H1 (cell line): ENCODE results near the gene SPSB3. TPM values are rescaled to one million over a fixed set of nuclear protein-coding genes. Genes with fewer than 3 reads are reported as not detected.

Experiments used
- CTCF ChIA-PET: fragments of 300-600 bp; sonication (Branson Sonifier 250); formaldehyde crosslinking; loops from one replicate; lab custom pipeline; 2021; ENCODE audit not compliant: partially characterized antibody; lab: Charles Lee
- POLR2A ChIA-PET: fragments of 300-600 bp; sonication (Branson Sonifier 250); formaldehyde crosslinking; loops from one replicate; lab custom pipeline; 2021; ENCODE audit warnings: inconsistent platforms; ENCODE audit not compliant: partially characterized antibody; lab: Charles Lee
- DNase-seq, 2 experiments: peaks; one replicate each; pipeline versions ENCODE4 v3.0.0 to v3.0.0-alpha.2; 2010 to 2022; ENCODE audit warnings: low spot score in 2 of 2, low read depth in 1 of 2, mixed read lengths in 1 of 2
- FAIRE-seq: peaks from 2 replicates; lab custom pipeline; 2011; peaks lifted over from hg19 to GRCh38; lab: Jason Lieb, UNC
- H2AFZ ChIP-seq: 2 replicates; pipeline ENCODE4 v1.8.1; 2012; ENCODE audit warnings: low read length, inconsistent platforms
- H2AK5ac ChIP-seq: 2 replicates; pipeline ENCODE4 v1.6.1; 2013; ENCODE audit warnings: low read depth, low read length
- H2BK120ac ChIP-seq: replicated peaks from 2 replicates; pipeline ENCODE3; 2013; ENCODE audit warnings: low read depth, low read length, inconsistent platforms
- H2BK12ac ChIP-seq: 2 replicates; pipeline ENCODE4 v1.6.1; 2013; ENCODE audit warnings: low read depth, low read length
- H2BK15ac ChIP-seq: 2 replicates; pipeline ENCODE4 v1.6.1; 2013; ENCODE audit warnings: low read length
- H2BK20ac ChIP-seq: 2 replicates; pipeline ENCODE4 v1.6.1; 2013; ENCODE audit warnings: low read length
- H2BK5ac ChIP-seq: 2 replicates; pipeline ENCODE4 v1.6.1; 2013; ENCODE audit warnings: low read depth, low read length
- H3K14ac ChIP-seq: 2 replicates; pipeline ENCODE4 v1.6.1; 2013; ENCODE audit warnings: inconsistent platforms; ENCODE audit not compliant: insufficient read length
- H3K18ac ChIP-seq: 2 replicates; pipeline ENCODE4 v1.6.1; 2013; ENCODE audit warnings: low read length; ENCODE audit errors: extremely low read depth
- H3K23ac ChIP-seq: 2 replicates; pipeline ENCODE4 v1.6.1; 2013; ENCODE audit warnings: inconsistent platforms; ENCODE audit not compliant: insufficient read length
- H3K23me2 ChIP-seq: 2 replicates; pipeline ENCODE4 v1.6.1; 2013; ENCODE audit warnings: low read depth, low read length
- H3K27ac ChIP-seq: 2 replicates; pipeline ENCODE4 v1.6.1; 2011; ENCODE audit warnings: low read depth, low read length, inconsistent platforms
- H3K27me3 ChIP-seq, 4 experiments: replicated peaks in 1 of 4; 1 replicate in 1 of 4; 2 replicates in 3 of 4; pipeline versions ENCODE4 v1.6.1 to v1.8.1; 2011 to 2013; ENCODE audit warnings: low read length in 3 of 4, mild to moderate bottlenecking in 3 of 4, inconsistent platforms in 2 of 4, mixed read lengths in 2 of 4, moderate library complexity in 1 of 4; ENCODE audit not compliant: control insufficient read depth in 3 of 4, insufficient read depth in 3 of 4; ENCODE audit errors: extremely low read depth in 1 of 4
- H3K36me3 ChIP-seq, 4 experiments: 2 replicates each; pipeline versions ENCODE4 v1.6.1 to v1.8.1; 2011 to 2013; ENCODE audit warnings: mild to moderate bottlenecking in 4 of 4, low read length in 3 of 4, moderate library complexity in 2 of 4, control low read depth in 1 of 4, inconsistent platforms in 1 of 4; ENCODE audit not compliant: insufficient read depth in 4 of 4, control insufficient read depth in 2 of 4
- H3K4ac ChIP-seq: replicated peaks from 2 replicates; pipeline ENCODE3; 2013; ENCODE audit warnings: low read length, low read depth, mixed read lengths, inconsistent platforms; ENCODE audit not compliant: insufficient read length
- H3K4me1 ChIP-seq, 4 experiments: replicated peaks in 1 of 4; 1 replicate in 1 of 4; 2 replicates in 3 of 4; pipeline versions ENCODE4 v1.6.1 to v1.8.1; 2011 to 2013; ENCODE audit warnings: low read length in 3 of 4, inconsistent platforms in 2 of 4, mixed read lengths in 1 of 4; ENCODE audit not compliant: insufficient read depth in 4 of 4, control insufficient read depth in 3 of 4
- H3K4me2 ChIP-seq, 2 experiments: 2 replicates each; pipeline versions ENCODE4 v1.6.1 to v1.8.1; 2011 to 2013; ENCODE audit warnings: low read depth in 2 of 2, low read length in 2 of 2, control low read depth in 1 of 2, inconsistent platforms in 1 of 2, mild to moderate bottlenecking in 1 of 2; ENCODE audit not compliant: insufficient read depth in 1 of 2
- H3K4me3 ChIP-seq, 4 experiments: fragments of 200-600, 300-600 bp in 1 of 4; sonication (generic), shearing (Covaris generic), sonication (Bioruptor Twin) in 1 of 4; 2 replicates each; pipeline versions ENCODE4 v1.5.1 to v1.8.1; 2011 to 2016; ENCODE audit warnings: low read length in 4 of 4, low read depth in 3 of 4, control low read depth in 2 of 4, inconsistent platforms in 2 of 4, mild to moderate bottlenecking in 2 of 4, mixed read lengths in 1 of 4, moderate library complexity in 1 of 4; ENCODE audit not compliant: insufficient read depth in 2 of 4; ENCODE audit errors: extremely low read depth in 1 of 4
- H3K56ac ChIP-seq: replicated peaks from 2 replicates; pipeline ENCODE3; 2013; ENCODE audit warnings: low read depth, mild to moderate bottlenecking, mixed read lengths, low read length, inconsistent platforms; ENCODE audit not compliant: insufficient read length
- H3K79me1 ChIP-seq: 2 replicates; pipeline ENCODE4 v1.6.1; 2013; ENCODE audit warnings: low read depth, low read length, control low read depth
- H3K79me2 ChIP-seq, 2 experiments: 2 replicates each; pipeline versions ENCODE4 v1.6.1 to v1.8.1; 2012 to 2013; ENCODE audit warnings: low read length in 2 of 2, mild to moderate bottlenecking in 2 of 2, inconsistent platforms in 1 of 2; ENCODE audit not compliant: insufficient read depth in 2 of 2, control insufficient read depth in 1 of 2
- H3K9ac ChIP-seq, 4 experiments: replicated peaks in 1 of 4; 1 replicate in 1 of 4; 2 replicates in 3 of 4; pipeline versions ENCODE4 v1.6.1 to v1.8.1; 2011 to 2013; ENCODE audit warnings: low read depth in 3 of 4, low read length in 3 of 4, control low read depth in 2 of 4, mild to moderate bottlenecking in 2 of 4, moderate library complexity in 2 of 4, inconsistent platforms in 1 of 4; ENCODE audit errors: extremely low read depth in 1 of 4
- H3K9me3 ChIP-seq, 2 experiments: 2 replicates each; pipeline versions ENCODE4 v1.6.1 to v1.8.1; 2012 to 2013; ENCODE audit warnings: mild to moderate bottlenecking in 2 of 2, moderate library complexity in 2 of 2, control low read depth in 1 of 2, inconsistent platforms in 1 of 2, low read depth in 1 of 2, low read length in 1 of 2, mixed read lengths in 1 of 2; ENCODE audit not compliant: insufficient read depth in 2 of 2
- H4K20me1 ChIP-seq, 2 experiments: replicated peaks in 1 of 2; 2 replicates each; pipeline versions ENCODE3 to v1.8.1; 2011 to 2013; ENCODE audit warnings: inconsistent platforms in 2 of 2, low read length in 2 of 2, mild to moderate bottlenecking in 1 of 2; ENCODE audit not compliant: insufficient read depth in 2 of 2, control insufficient read depth in 1 of 2
- H4K5ac ChIP-seq: 2 replicates; pipeline ENCODE4 v1.6.1; 2013; ENCODE audit warnings: low read length, low read depth, mixed read lengths, inconsistent platforms; ENCODE audit not compliant: insufficient read length
- H4K8ac ChIP-seq: 2 replicates; pipeline ENCODE4 v1.8.0; 2013; ENCODE audit warnings: mild to moderate bottlenecking, moderate library complexity, low read length, inconsistent platforms; ENCODE audit not compliant: insufficient read depth; ENCODE audit errors: extremely low read depth
- H4K91ac ChIP-seq: replicated peaks from 2 replicates; pipeline ENCODE3; 2013; ENCODE audit warnings: low read length, mixed read lengths, inconsistent platforms; ENCODE audit not compliant: insufficient read length
- CBX8 ChIP-seq: fragments of 300-800, 300-1000 bp; sonication (generic); IDR thresholded peaks from 2 replicates; pipeline ENCODE4 v1.7.1; 2016; ENCODE audit warnings: low read depth, low read length, borderline replicate concordance
- CTBP2 ChIP-seq: IDR thresholded peaks from 2 replicates; pipeline ENCODE4 v1.7.0; 2011; ENCODE audit warnings: borderline replicate concordance, mild to moderate bottlenecking, moderate library complexity, mixed read lengths, low read length; ENCODE audit not compliant: insufficient read depth, insufficient read length
- GTF2F1 ChIP-seq: IDR thresholded peaks from 2 replicates; pipeline ENCODE4 v1.6.1; 2012; ENCODE audit warnings: low read depth, low read length, improper control_type of control experiment, borderline replicate concordance
- JUN ChIP-seq: IDR thresholded peaks from 2 replicates; pipeline ENCODE4 v1.6.1; 2011; ENCODE audit warnings: low read depth, mild to moderate bottlenecking, improper control_type of control experiment, low read length
- MAX ChIP-seq: IDR thresholded peaks from 2 replicates; pipeline ENCODE4 v1.6.1; 2012; ENCODE audit warnings: inconsistent platforms
- NRF1 ChIP-seq: IDR thresholded peaks from 2 replicates; pipeline ENCODE4 v1.6.1; 2011; ENCODE audit warnings: mild to moderate bottlenecking, low read depth, low read length, improper control_type of control experiment
- RAD21 ChIP-seq, 2 experiments: IDR thresholded peaks in 1 of 2; conservative IDR thresholded peaks in 1 of 2; 2 replicates each; pipeline ENCODE4 v1.6.1; 2011; ENCODE audit warnings: low read depth in 2 of 2, low read length in 2 of 2, improper control_type of control experiment in 1 of 2, inconsistent platforms in 1 of 2, mild to moderate bottlenecking in 1 of 2, moderate library complexity in 1 of 2
- SAP30 ChIP-seq: fragments of 300-600 bp; sonication (generic); IDR thresholded peaks from 2 replicates; pipeline ENCODE4 v1.7.1; 2012; ENCODE audit warnings: low read length, moderate library complexity, mild to moderate bottlenecking, inconsistent platforms; ENCODE audit not compliant: insufficient read depth, insufficient replicate concordance
- TAF1 ChIP-seq: IDR thresholded peaks from 2 replicates; pipeline ENCODE4 v1.6.1; 2011; ENCODE audit warnings: mild to moderate bottlenecking, low read depth, low read length
- WGBS, 2 experiments: shearing (Covaris generic) in 1 of 2; methylation state at CpG; one replicate each; pipeline versions ENCODE4 v1.1.6 to v1.1.7; 2013 to 2015; ENCODE audit warnings: low lambda C conversion rate in 2 of 2, mixed read lengths in 2 of 2, inconsistent platforms in 1 of 2, low coverage in 1 of 2, missing lambda C conversion rate in 1 of 2; ENCODE audit not compliant: insufficient replicate concordance in 2 of 2, insufficient coverage in 1 of 2, insufficient read length in 1 of 2; ENCODE audit errors: extremely low coverage in 1 of 2, missing lambda C conversion rate in 1 of 2; 5-methylcytosine and 5-hydroxymethylcytosine counted together
- polyA plus RNA-seq, 7 experiments: library from polyadenylated mRNA; depleted of rRNA in 3 of 7; stranded (reverse) in 5 of 7; unstranded in 2 of 7; fragments of >200 nt in 5 of 7; fragments of 200-250 nt in 2 of 7; gene quantifications; 1 replicate in 5 of 7; 2 replicates in 1 of 7; 4 replicates in 1 of 7; pipeline versions ENCODE4 v1.2.1 to v1.2.3, GENCODE V29; 2011 to 2013; ENCODE audit warnings: missing spikeins in 2 of 7, mixed read lengths in 2 of 7
- total RNA-seq: library from RNA; stranded (reverse); fragmentation: NEBNext Ultra II Directional; extraction: Animal tissue kit (Norgen Biotek cat#: 25700); gene quantifications from 2 replicates; pipeline ENCODE4 v1.2.1, GENCODE V29; 2021

Gene SPSB3
- total and polyA plus RNA-seq, 2 of the 8 experiments (the other 6 are each of a cell fraction or from before 2014, with no cell fraction given): 22.5 to 37.8 TPM

DNA sequence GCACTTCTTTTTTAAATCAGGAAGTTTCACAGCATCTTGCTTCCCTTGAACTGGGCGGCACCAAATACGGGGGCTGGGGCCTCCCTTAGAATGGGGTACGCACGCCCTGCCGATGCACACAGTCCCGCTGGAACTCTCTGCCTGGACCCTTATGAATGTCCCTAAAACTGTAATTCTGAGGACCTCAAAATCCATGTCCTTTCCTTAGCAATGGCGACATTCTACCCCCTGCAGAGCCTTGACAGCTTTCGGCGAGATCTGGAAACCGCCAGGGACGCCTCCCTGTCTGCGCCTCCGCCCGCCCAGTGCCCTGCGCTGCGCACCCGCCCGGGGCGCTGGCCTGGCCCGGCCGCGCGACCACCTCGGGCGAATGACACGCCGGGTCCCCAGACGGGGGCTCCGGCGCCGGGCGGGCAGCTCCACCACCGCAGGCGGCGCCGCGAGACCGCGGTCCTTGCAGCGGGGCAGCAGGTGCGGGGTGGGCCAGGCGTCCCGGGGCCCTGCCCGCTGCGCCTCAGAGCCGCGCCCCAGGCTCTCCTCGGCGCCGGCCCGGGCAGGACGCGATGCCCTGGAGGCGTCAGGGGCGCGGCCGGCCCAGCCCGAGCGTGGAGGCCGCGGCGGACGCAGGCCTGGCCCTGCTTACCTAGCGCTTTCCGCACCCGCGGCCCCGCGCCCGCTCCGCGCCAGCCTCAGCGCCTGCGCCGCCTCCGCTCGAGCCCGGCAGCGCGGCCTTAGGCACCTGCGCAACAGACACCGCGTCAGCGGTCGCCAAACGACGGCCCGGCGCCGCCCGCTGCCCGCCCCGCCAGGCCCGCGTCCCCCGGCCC, 43.7 kb upstream of the SPSB3 start:
- H3K9me3 ChIP-seq: no peaks in the 10 kb centered on the region
- WGBS, 2 experiments: 25% methylated on average over 15 of the region's 96 CpGs; no CpG with 5 or more reads in 1 of the 2 experiments
- H2BK15ac ChIP-seq: no peak overlapping the region
- no peak overlapping the region for H3K27ac ChIP-seq
- no peak overlapping the region for H3K4ac ChIP-seq
- ChIA-PET POLR2A (interaction anchor here (0.8 to 2.5 kb wide), 11 partner anchors 26 to 152 kb away, joined by 3 to 13 read pairs (median 4); partner anchors contain the start of genes EME2, MRPS34, MSRB1 and NME3), CTCF (interaction anchor here (2.9 kb wide), 1 partner anchor 43 kb away, joined by 14 read pairs; the partner anchor contains the start of genes NUBP2 and SPSB3)
- peak overlapping the region; percentile 43 to 86 (median 66) for H3K4me3 ChIP-seq
- H4K5ac ChIP-seq: no peak overlapping the region
- FAIRE-seq (no peak), DNase-seq (peak in 1 of 2 experiments; percentile 59)
- H3K9ac ChIP-seq: peak overlapping the region in 2 of 4 experiments; percentile 30 to 67; a peak in 2 of 7 replicates
- H2AK5ac ChIP-seq: no peak overlapping the region
- no peak overlapping the region for H2AFZ ChIP-seq
- H3K23ac ChIP-seq: no peak overlapping the region
- H3K14ac ChIP-seq: no peak overlapping the region
- H2BK5ac ChIP-seq: no peak overlapping the region
- no peak overlapping the region for H4K91ac ChIP-seq
- peaks cover 0 to 5% (median 0%) of the 10 kb centered on the region in 4 experiments; a peak in 4 of 7 replicates for H3K27me3 ChIP-seq
- no peak overlapping the region for H2BK20ac ChIP-seq
- peaks cover 0 to 20% of the 10 kb centered on the region in 2 experiments; a peak in 2 of 4 replicates for H3K79me2 ChIP-seq
- no peak overlapping the region for H3K18ac ChIP-seq
- H3K23me2 ChIP-seq: peaks cover 3% of the 10 kb centered on the region; the same call in 1 of the 2 replicates
- H4K8ac ChIP-seq: peak overlapping the region; percentile 25; the same call in 1 of the 2 replicates
- H3K4me1 ChIP-seq: peaks cover 0 to 10% (median 3%) of the 10 kb centered on the region in 4 experiments; a peak in 5 of 7 replicates
- no peaks in the 10 kb centered on the region; a peak in 1 of 8 replicates for H3K36me3 ChIP-seq
- peak overlapping the region; percentile 70 to 98 for H3K4me2 ChIP-seq
- H3K56ac ChIP-seq: no peak overlapping the region
- H4K20me1 ChIP-seq: peaks cover 2 to 12% of the 10 kb centered on the region in 2 experiments
- peaks cover 10% of the 10 kb centered on the region for H3K79me1 ChIP-seq
- H2BK120ac ChIP-seq: no peak overlapping the region
- no peak overlapping the region for H2BK12ac ChIP-seq
- TF ChIP-seq NRF1 (peak; percentile 36), JUN (no peak), CTBP2 (peak; percentile 64), CBX8 (no peak), TAF1 (no peak), RAD21 (IDR thresholded peaks at IDR 0.05 in 1 of 2, conservative IDR thresholded peaks at IDR 0.05 in 1 of 2; ENCODE audit: low read depth in 2 of 2, low read length in 2 of 2) (0 out of 4 replicates have a peak, but pooled peaks of 1 of the 2 experiments have one; percentile 7), SAP30 (no peak), GTF2F1 (no peak), MAX (0 out of 2 replicates have a peak, but pooled peaks have one; percentile 4)
